A549 (cell line): ENCODE results near the gene NSUN5.

Source experiments
- CEBPB ChIP-seq, 2 experiments: fragments of >200 bp in 1 of 2; sonication (Bioruptor Twin) in 1 of 2; formaldehyde crosslinking in 1 of 2; IDR thresholded peaks; 2 replicates each; pipeline ENCODE4 v1.6.1; 2012 to 2016
- CHD2 ChIP-seq: fragments of 150-350 bp; IDR thresholded peaks from 2 replicates; pipeline ENCODE4 v1.6.1; 2014; ENCODE audit warnings: low read length; ENCODE audit not compliant: partially characterized antibody
- CTCF ChIP-seq: fragments of >200 bp; sonication (Bioruptor Twin); formaldehyde crosslinking; IDR thresholded peaks from 3 replicates; pipeline ENCODE4 v1.5.1; 2016
- MAFK ChIP-seq: fragments of 450-650 bp; IDR thresholded peaks from 2 replicates; pipeline ENCODE4 v1.6.1; 2014; ENCODE audit not compliant: partially characterized antibody
- POLR2A ChIP-seq: IDR thresholded peaks from 2 replicates; pipeline ENCODE4 v1.6.1; 2012; ENCODE audit warnings: mild to moderate bottlenecking, low read length
- SMC3 ChIP-seq: fragments of >200 bp; sonication (Bioruptor Twin); formaldehyde crosslinking; IDR thresholded peaks from 3 replicates; pipeline ENCODE4 v1.6.1; 2018; ENCODE audit warnings: inconsistent platforms
- USF2 ChIP-seq: fragments of 450-650 bp; IDR thresholded peaks from 2 replicates; pipeline ENCODE4 v1.6.1; 2014; ENCODE audit warnings: antibody characterized with exemption

- no peak for TF ChIP-seq CTCF
- TF ChIP-seq USF2 = no peak
- no peak for TF ChIP-seq SMC3
- TF ChIP-seq CEBPB (IDR thresholded peaks at IDR 0.05) = no peak
- TF ChIP-seq POLR2A = no peak
- TF ChIP-seq CHD2 = no peak
- no peak for TF ChIP-seq MAFK
Measured at GRCh38 chr7:73350306-73351068, 41.9 kb upstream of the NSUN5 start.
